Breast epithelium (tissue), 4 donors: ENCODE results near the gene IGSF21. TPM values are rescaled to one million over a fixed set of nuclear protein-coding genes. Genes with fewer than 3 reads are reported as not detected.

Experiments
- DNase-seq, 2 donors: peaks; one replicate each; pipeline ENCODE4 v3.0.0-alpha.2; 2019; ENCODE audit warnings: low spot score in 2 of 2
- H3K27ac ChIP-seq, 2 donors: fragments of 200-600 bp; sonication (generic) in 1 of 2; one replicate each; pipeline ENCODE4 v1.5.1; 2016 to 2019; ENCODE audit warnings: mild to moderate bottlenecking in 1 of 2
- H3K27me3 ChIP-seq, 2 donors: fragments of 200-600 bp; sonication (generic) in 1 of 2; one replicate each; pipeline versions ENCODE4 v1.5.1 to v1.6.0; 2017 to 2019; ENCODE audit warnings: control low read depth in 1 of 2, mild to moderate bottlenecking in 1 of 2
- H3K36me3 ChIP-seq: fragments of 200-600 bp; one replicate; pipeline ENCODE4 v1.5.1; 2019
- H3K4me1 ChIP-seq, 2 donors: fragments of 200-600 bp; sonication (generic); one replicate each; pipeline ENCODE4 v1.5.1; 2016 to 2019; ENCODE audit warnings: control low read depth in 1 of 2
- H3K4me3 ChIP-seq, 3 donors: fragments of 200-600 bp; sonication (generic); 1 replicate in 2 of 3; 2 replicates in 1 of 3; pipeline ENCODE4 v1.5.1; 2016 to 2019; ENCODE audit warnings: mild to moderate bottlenecking in 3 of 3, moderate library complexity in 2 of 3
- H3K9me3 ChIP-seq, 2 donors: fragments of 200-600 bp; sonication (generic) in 1 of 2; one replicate each; pipeline ENCODE4 v1.5.1; 2016 to 2019; ENCODE audit warnings: control low read depth in 1 of 2
- CTCF ChIP-seq, 3 donors: fragments of 450-650 bp; IDR thresholded peaks; one replicate each; pipeline ENCODE4 v1.5.1; 2016 to 2017; ENCODE audit warnings: antibody characterized with exemption in 3 of 3, mild to moderate bottlenecking in 3 of 3, moderate library complexity in 3 of 3
- POLR2A ChIP-seq: fragments of 450-650 bp; IDR thresholded peaks from one replicate; pipeline ENCODE4 v1.6.1; 2016; ENCODE audit warnings: antibody characterized with exemption, mild to moderate bottlenecking, moderate library complexity
- POLR2AphosphoS5 ChIP-seq, 3 donors: sonication (generic); formaldehyde crosslinking; IDR thresholded peaks; one replicate each; pipeline ENCODE4 v1.6.1; 2017; ENCODE audit warnings: antibody characterized with exemption in 3 of 3
- intact Hi-C: fragments of 100-400 bp; cut with DNase I; formaldehyde crosslinking; loops from one replicate; pipeline ENCODE4 v1.15.1; 2023; ENCODE audit warnings: low total_unique reads
- total RNA-seq, 3 donors: library from RNA; depleted of rRNA; stranded (reverse); fragments of >200 nt; gene quantifications; one replicate each; pipeline ENCODE4 v1.1.0, GENCODE V29; 2016

IGSF21 gene
- total RNA-seq, 3 donors from 2014 or later = 4.8 to 9.5 (median 4.8) TPM

- peaks cover 0 to 3% of the 10 kb centered on the region in 2 donors for H3K27me3 ChIP-seq
Observed at GRCh38 chr1:18271336-18271735, 163.7 kb downstream of the IGSF21 start.

DNA sequence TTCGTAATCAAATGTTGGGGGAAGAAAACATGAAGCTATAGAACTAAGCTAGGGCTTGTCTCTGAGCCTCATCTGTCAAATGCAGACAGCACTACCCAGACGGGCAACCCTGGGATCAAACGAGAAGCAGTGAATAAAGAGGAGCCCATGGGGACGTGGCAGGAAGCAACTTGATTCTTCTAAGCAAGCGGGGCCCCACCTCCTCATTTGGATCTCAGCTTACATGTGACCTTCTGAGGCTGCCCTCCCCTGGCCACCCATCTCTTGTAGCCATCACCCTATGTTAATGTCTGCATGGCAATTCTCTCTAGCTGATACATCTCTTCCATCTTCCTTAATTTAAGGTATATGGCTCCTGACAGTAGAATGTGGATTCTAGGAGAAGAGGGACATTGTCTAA, 171.3 kb downstream of the IGSF21 start:
- no peaks in the 10 kb centered on the region for H3K36me3 ChIP-seq
- peaks cover 0 to 30% of the 10 kb centered on the region in 2 donors for H3K27me3 ChIP-seq
- no peaks in the 10 kb centered on the region for H3K4me1 ChIP-seq
- DNase-seq = no peak
- intact Hi-C loops = no loop called here
- no peak overlapping the region for H3K4me3 ChIP-seq
- H3K27ac ChIP-seq = no peak overlapping the region
- no peak for TF ChIP-seq POLR2AphosphoS5 (IDR thresholded peaks at IDR 0.05)
- no peak for TF ChIP-seq POLR2A
- no peak for TF ChIP-seq CTCF (IDR thresholded peaks at IDR 0.05)
- no peaks in the 10 kb centered on the region for H3K9me3 ChIP-seq

More at GRCh38 chr1:18271336-18271735, 163.7 kb downstream of the IGSF21 start:
- TF ChIP-seq POLR2A (no peak), CTCF (IDR thresholded peaks at IDR 0.05) (no peak), POLR2AphosphoS5 (IDR thresholded peaks at IDR 0.05) (no peak)
- Histone ChIP-seq H3K36me3 (no peaks in the 10 kb centered on the region), H3K4me1 (no peaks in the 10 kb centered on the region), H3K9me3 (no peaks in the 10 kb centered on the region), H3K27ac (no peak overlapping the region), H3K4me3 (no peak overlapping the region)
- no peak for DNase-seq
- intact Hi-C loops = no loop called here

GRCh38 chr1:18279351-18280074, 171.9 kb downstream of the IGSF21 start:
- H3K9me3 ChIP-seq = no peaks in the 10 kb centered on the region
- H3K27ac ChIP-seq = no peak overlapping the region
- no peaks in the 10 kb centered on the region for H3K4me1 ChIP-seq
- DNase-seq = no peak
- no peak overlapping the region for H3K4me3 ChIP-seq
- TF ChIP-seq CTCF (IDR thresholded peaks at IDR 0.05) = no peak
- no peak for TF ChIP-seq POLR2A
- TF ChIP-seq POLR2AphosphoS5 (IDR thresholded peaks at IDR 0.05) = no peak
- peaks cover 0 to 33% of the 10 kb centered on the region in 2 donors for H3K27me3 ChIP-seq
- no peaks in the 10 kb centered on the region for H3K36me3 ChIP-seq
- intact Hi-C loops = no loop called here

DNA sequence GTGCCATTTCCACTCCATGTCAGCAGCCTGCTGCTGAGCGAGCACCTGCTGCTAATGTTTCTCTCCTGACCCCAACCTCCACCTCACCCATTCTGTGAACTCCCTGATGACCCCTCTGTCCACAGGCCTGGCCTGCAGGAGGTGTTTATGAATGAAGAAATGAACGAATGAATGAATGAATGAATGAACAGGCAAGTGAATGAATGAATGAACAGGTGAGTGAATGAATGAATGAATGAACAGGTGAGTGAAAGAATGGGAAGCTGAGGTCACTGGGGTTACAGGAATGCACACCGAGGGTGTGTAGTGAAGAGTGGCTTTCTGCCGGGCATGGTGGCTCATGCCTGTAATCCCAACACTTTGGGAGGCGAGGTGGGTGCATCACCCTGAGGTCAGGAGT, 173.4 kb downstream of the IGSF21 start:
- Histone ChIP-seq H3K27ac (no peak overlapping the region), H3K4me3 (no peak overlapping the region), H3K4me1 (no peaks in the 10 kb centered on the region), H3K27me3 (peaks cover 0 to 43% of the 10 kb centered on the region in 2 donors), H3K9me3 (no peaks in the 10 kb centered on the region), H3K36me3 (no peaks in the 10 kb centered on the region)
- no peak for DNase-seq
- TF ChIP-seq CTCF (IDR thresholded peaks at IDR 0.05) = no peak
- TF ChIP-seq POLR2AphosphoS5 (IDR thresholded peaks at IDR 0.05) = no peak
- no peak for TF ChIP-seq POLR2A
- intact Hi-C loops = no loop called here

DNA sequence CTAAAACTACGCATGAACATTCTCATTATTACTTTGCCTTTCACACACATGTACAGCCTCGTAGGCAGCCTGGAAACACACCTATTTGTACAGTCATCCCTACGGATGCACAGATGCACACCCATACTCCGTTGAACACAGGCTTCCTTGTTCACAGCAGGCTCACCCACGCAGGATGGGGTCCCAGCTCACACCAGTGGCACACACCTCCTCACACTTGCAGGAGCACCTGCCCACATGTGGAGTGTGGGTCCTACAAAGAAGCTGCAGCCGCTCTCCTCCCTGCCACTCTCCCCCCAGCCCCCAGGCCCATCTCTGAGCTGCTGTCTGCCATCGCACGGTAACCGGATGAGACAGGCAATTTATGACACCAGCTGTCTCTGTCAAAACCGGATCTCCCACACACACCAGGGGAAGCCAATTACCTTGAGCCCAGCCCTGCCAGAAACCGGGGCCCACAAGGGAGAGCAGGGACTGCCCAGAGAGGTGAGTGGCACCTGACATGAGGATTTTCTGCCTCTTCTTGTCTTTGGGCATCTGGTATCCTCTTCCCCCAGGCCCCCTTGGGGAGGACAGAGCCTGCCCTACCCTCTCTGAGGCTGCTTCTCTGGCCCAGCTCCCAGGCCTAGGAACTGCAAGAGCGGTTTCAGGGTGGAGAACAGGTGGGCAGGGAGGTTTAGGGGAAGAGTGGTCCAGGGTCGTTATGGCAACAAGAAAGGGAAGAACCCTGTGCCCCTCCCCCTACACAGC, 175.4 kb downstream of the IGSF21 start:
- Histone ChIP-seq H3K27me3 (peaks cover 0 to 47% of the 10 kb centered on the region in 2 donors), H3K4me3 (no peak overlapping the region), H3K36me3 (no peaks in the 10 kb centered on the region), H3K27ac (no peak overlapping the region), H3K9me3 (no peaks in the 10 kb centered on the region), H3K4me1 (no peaks in the 10 kb centered on the region)
- TF ChIP-seq POLR2A = no peak
- TF ChIP-seq CTCF (IDR thresholded peaks at IDR 0.05) = no peak
- no peak for TF ChIP-seq POLR2AphosphoS5 (IDR thresholded peaks at IDR 0.05)
- intact Hi-C loops = no loop called here
- DNase-seq = no peak
